Tibial nerve (tissue), 3 donors: ENCODE measurements around the gene GZMB.

Experiments used
- EP300 ChIP-seq, 2 donors: sonication (generic); formaldehyde crosslinking; IDR thresholded peaks; one replicate each; pipeline ENCODE4 v1.6.1; 2017; ENCODE audit warnings: antibody characterized with exemption in 2 of 2, mild to moderate bottlenecking in 1 of 2
- POLR2A ChIP-seq, 2 donors: fragments of 450-650 bp; IDR thresholded peaks; one replicate each; pipeline ENCODE4 v1.6.1; 2017; ENCODE audit warnings: antibody characterized with exemption in 2 of 2, mild to moderate bottlenecking in 2 of 2, moderate library complexity in 2 of 2

DNA sequence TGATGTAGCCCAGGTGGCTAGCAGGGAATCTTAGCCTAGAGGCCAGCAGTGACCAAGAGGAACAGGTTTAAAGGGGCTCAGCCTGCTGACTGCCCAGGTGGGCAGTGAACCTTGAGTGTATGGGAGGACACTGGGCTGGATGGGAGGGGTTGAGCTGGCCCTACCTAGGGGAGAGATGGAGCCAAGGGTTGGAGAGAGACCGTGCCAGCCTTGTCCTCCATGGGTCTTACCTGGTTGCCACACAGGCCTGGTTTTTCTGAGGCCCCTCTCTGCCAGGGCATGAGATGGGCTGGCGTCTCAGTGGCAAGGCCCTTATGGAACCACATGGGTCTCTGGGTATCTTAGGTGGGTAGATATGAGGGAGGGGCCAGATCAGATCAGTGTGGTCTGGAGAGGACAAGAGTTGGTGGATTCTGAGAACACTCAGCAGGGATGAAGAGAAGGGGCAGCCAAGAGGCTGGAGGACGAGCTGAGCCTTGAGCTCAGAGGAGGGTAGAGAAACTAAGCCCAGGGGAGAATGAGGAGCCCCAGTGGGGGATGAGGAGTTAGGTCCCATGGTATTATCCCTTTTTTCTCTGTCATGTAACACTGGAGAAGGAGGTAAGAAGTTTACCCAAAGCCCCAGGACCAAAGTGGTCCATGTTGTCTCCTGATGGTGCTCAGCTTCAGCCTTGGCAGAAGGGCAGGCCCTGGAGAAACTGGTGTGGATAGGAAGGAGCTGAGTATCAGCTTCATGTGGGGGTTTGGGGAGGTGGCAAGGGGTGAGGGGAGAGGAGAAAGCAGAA lies 3.7 kb downstream of the GZMB start:
- no peak for TF ChIP-seq EP300 (IDR thresholded peaks at IDR 0.05)
- no peak for TF ChIP-seq POLR2A (IDR thresholded peaks at IDR 0.05)
